ENCODE measurements around the gene PTPRG.

DNA sequence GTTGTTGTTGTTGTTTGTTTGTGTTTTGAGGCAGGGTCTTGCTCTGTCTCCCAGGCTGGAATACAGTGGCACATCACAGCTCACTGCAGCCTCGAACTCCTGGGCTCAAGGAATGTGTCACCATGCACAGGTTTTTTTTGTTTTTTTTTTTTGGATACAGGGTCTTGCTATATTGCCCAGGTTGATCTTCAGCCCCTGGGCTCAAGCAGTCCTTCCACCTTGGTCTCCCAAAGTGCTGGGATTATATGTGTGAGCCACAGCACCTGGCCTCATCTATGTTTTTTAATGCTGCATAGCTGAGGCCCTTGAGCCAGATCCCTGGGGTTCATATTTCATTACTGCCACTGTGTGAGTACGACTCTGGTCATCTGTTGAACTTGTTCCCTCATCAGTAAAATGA lies 459.3 kb downstream of the PTPRG start:
- TF ChIP-seq JUN (IDR thresholded peaks at IDR 0.05; ENCODE audit: borderline replicate concordance, insufficient read depth, insufficient read length, low read depth): no peak
- TF ChIP-seq POLR2A (IDR thresholded peaks at IDR 0.05; ENCODE audit: low read depth, low read length): no peak
- TF ChIP-seq FOS (IDR thresholded peaks at IDR 0.05; ENCODE audit: borderline replicate concordance, insufficient read depth, low read length): no peak
- no peak for TF ChIP-seq GATA2 (IDR thresholded peaks at IDR 0.05; ENCODE audit: insufficient read depth, insufficient read length, low read depth, low read length)
- TF ChIP-seq, protein P1, sequence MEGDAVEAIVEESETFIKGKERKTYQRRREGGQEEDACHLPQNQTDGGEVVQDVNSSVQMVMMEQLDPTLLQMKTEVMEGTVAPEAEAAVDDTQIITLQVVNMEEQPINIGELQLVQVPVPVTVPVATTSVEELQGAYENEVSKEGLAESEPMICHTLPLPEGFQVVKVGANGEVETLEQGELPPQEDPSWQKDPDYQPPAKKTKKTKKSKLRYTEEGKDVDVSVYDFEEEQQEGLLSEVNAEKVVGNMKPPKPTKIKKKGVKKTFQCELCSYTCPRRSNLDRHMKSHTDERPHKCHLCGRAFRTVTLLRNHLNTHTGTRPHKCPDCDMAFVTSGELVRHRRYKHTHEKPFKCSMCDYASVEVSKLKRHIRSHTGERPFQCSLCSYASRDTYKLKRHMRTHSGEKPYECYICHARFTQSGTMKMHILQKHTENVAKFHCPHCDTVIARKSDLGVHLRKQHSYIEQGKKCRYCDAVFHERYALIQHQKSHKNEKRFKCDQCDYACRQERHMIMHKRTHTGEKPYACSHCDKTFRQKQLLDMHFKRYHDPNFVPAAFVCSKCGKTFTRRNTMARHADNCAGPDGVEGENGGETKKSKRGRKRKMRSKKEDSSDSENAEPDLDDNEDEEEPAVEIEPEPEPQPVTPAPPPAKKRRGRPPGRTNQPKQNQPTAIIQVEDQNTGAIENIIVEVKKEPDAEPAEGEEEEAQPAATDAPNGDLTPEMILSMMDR (IDR thresholded peaks at IDR 0.05; ENCODE audit: extremely low read depth in 1 of 2, insufficient read depth in 1 of 2, low read depth in 1 of 2, low read length in 2 of 2): no peak
- no peak for TF ChIP-seq EZH2 (IDR thresholded peaks at IDR 0.05; ENCODE audit: borderline replicate concordance, low read depth, low read length, severe bottlenecking)
